Ishikawa (cell line): ENCODE results near the gene NLK.

Experiments used
- YY1 ChIP-seq: IDR thresholded peaks from 2 replicates; pipeline ENCODE4 v1.6.1; 2012; ENCODE audit warnings: low read depth
- TF ChIP-seq, protein P1 (sequence below): IDR thresholded peaks from 2 replicates; pipeline ENCODE4 v1.6.1; 2012

GRCh38 chr17:28185658-28186057 lies 143.2 kb downstream of the NLK start:
- TF ChIP-seq, protein P1, sequence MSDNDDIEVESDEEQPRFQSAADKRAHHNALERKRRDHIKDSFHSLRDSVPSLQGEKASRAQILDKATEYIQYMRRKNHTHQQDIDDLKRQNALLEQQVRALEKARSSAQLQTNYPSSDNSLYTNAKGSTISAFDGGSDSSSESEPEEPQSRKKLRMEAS = no peak
- TF ChIP-seq YY1 = no peak
